ENCODE measurements around the gene EVI5L.

Gene EVI5L

GRCh38 chr19:7903244-7904073 lies 73.4 kb downstream of the EVI5L start, which contains the start of gene MAP2K7:
TSS of gene MAP2K7 (plus strand) at chr19:7903877. CDS start at chr19:7903945, 68 bp downstream.
- DNase-seq, result peak; percentile 87

DNA sequence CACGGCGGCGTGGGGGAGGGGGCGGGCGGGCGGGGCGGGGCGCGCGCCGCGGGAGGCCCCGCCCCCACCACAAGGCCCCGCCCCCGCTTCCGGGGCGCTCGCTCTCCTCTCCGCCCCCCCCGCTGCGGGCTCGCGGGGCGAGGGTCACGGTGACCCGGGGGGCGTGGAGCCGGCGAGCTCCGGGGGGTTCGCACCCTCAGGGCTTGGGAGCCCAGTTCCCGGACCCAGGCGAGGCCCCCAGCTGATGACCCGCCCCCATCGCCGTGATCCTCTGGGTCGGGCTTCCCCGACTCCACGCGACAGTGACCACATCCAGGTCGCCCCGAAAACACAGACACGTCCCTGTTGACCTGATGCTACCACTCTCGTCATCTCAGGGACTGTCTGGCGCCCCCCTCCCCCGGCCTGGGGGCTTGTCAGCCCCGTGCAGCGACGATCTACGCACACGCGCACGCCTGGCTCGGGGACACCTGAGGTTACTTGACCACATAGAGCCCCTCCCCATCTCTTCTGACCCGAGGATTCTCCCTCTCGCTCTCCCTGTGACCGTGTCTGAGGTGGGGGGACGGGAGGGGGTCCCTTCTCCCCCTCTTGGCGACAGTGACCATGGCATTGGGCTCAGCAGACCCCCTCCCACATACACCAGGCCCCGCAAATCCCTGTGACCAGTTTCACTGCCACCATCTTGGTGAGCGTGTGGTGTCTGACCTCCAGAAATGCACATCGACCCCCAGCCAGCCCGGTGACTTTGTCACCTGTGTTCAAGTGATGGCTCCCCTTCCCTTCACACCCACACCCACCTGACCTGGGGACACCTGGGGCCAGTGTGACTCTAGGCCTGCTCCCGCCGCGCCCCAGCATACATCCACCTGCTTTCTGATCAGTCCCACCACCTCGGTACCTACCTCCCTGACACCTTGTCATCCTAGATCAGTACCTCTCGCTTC lies 74.3 kb downstream of the EVI5L start:
- DNase-seq, result no peak

DNA sequence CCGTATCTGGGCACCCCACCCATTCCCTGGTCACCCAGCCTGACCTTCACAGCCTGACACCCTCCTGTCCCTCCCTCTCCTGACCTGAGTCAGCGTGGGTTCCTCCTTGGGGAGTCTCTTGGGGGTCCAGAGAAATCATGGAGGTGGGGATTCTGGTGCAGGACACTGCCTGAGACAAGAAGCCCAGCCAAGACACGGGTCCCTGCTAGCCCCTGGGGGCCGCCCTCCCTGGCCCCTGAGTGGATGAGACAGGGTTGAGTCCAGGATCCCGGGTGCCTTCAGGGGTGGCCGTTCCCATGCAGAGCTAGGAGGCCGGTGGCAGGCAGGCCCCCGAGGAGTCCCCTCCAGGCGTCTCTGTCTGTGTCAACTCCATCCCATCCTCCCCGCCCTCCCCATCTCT lies 75.2 kb downstream of the EVI5L start:
- DNase-seq, result no peak

DNA sequence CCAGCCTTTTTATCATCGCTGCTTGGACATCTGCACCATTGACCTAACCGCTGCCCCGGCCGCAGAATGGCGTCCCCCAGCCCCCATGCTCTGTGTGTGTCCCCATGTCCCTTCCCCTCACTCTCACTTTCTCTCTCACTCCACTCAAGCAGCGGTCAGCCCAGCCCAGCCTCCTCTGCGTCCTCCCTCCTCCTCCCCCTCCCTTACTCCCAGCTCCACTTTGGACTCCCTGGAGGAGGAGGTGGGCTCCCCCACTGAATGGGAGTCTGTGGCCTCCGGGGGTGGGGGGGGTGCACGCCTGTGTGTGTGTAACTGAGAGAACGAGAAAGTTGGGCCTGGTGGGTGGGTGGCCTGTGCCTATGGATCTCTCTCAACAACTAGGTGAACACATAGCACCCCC lies 75.8 kb downstream of the EVI5L start:
- DNase-seq, result no peak

- DNase-seq, result no peak
Measured at GRCh38 chr19:7907122-7907521, 77.1 kb downstream of the EVI5L start.

DNA sequence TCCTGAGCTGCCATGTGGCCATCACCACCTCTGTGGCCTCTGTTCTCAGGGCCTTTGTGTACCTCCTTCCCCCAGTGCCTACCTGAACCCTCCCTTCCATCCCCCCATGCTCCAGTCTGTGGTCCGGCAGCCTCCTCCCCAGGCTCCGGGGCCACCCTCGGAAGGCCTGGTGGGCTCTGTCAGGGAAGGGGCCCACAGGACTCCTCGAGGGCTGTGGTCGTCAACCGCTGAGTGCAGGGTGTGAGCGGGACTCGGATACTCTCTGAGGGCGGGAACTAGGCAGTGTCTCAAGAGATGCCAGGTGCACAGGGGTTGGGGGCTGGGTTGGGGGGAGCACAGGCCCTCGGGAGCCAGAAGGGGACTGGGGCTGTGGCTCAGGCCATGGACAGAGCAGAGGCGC lies 77.5 kb downstream of the EVI5L start:
- no peak for DNase-seq

- no peak for DNase-seq
Measured at GRCh38 chr19:7908078-7908699, 78.2 kb downstream of the EVI5L start.

DNA sequence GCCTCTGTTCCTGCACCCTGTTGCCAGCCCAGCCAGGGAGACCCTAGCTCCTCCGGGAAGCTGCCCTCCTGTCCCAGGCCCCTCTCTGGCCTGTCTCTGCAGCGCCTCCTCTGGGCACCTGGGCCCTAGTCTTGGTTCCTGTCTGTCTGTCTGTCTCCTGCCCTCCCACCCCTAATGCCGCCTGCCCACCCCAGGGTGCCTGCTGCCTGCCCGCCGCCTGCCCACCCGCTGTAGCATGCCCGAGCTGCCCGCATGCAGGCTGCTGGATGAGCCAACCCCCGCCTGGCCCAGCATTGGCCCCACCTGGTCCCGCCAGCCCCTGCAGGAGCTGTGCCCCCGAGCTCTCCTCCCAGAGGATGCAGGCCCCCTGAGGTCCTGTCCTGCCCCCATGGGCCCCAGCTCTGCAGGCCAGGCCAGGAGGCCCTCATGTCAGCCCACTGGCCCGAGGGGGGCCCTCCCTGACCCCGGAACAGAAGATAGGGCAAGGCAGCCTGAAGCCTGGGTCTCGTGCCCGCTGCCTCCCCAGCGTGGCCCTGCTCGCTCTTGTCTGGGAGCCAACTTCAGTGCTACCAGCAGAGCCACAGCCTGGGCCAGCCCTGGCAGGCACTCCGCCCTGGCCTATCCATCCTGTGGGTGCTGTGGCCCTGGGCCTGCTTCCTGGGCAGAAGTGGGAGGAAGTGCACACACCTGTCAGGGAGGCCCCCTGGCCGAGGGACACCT lies 78.9 kb downstream of the EVI5L start:
- no peak for DNase-seq

DNA sequence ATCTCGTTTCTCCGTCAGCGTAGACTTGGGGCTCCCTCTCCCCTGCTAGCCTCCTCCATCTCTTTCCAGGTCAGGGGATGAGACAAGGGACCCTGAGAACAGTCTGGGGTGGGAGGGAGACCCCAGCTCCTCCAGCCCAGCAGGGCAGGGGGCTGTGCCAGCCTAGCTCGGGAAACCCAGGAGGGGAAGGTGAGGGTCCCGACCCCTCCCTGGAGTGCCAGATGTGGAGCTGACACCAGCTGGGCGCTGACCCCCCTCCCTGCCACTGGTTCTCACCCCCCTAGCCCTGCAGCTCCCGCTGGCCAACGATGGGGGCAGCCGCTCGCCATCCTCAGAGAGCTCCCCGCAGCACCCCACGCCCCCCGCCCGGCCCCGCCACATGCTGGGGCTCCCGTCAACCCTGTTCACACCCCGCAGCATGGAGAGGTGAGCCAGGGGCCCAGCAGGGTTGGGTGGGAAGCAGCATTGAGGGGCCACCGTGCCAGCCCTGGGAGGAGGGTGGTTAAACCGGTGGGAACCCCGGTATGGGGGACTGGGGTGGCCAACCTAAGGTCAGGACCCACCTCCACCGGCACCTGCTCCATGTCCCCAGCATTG lies 79.6 kb downstream of the EVI5L start:
- DNase-seq, result no peak

DNA sequence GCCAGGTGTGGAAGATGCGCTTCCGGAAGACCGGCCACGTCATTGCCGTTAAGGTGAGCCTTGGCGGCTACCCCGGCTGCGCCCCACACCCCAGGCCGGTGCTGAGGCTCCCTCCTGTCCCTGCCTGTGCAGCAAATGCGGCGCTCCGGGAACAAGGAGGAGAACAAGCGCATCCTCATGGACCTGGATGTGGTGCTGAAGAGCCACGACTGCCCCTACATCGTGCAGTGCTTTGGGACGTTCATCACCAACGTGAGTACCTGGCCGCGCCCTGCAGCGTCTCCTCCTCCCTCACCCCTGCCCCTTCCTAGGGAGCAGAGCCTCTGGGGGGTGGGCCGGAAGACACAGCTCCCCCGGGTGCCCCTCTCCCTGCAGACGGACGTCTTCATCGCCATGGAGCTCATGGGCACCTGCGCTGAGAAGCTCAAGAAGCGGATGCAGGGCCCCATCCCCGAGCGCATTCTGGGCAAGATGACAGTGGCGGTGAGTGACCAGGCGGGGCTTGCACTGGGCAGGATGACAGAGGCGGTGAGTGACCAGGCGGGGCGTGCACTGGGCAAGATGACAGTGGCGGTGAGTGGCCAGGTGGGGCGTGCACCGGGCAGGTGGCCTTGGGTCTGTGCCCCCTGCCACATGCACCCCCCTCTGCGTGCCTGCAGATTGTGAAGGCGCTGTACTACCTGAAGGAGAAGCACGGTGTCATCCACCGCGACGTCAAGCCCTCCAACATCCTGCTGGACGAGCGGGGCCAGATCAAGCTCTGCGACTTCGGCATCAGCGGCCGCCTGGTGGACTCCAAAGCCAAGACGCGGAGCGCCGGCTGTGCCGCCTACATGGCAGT lies 80.5 kb downstream of the EVI5L start:
- no peak for DNase-seq

GRCh38 chr19:7911508-7912143 lies 81.6 kb downstream of the EVI5L start:
- DNase-seq, result no peak

- no peak for DNase-seq
Measured at GRCh38 chr19:7912144-7912696, 82.2 kb downstream of the EVI5L start.

GRCh38 chr19:7912697-7913564 lies 82.9 kb downstream of the EVI5L start:
- no peak for DNase-seq

DNA sequence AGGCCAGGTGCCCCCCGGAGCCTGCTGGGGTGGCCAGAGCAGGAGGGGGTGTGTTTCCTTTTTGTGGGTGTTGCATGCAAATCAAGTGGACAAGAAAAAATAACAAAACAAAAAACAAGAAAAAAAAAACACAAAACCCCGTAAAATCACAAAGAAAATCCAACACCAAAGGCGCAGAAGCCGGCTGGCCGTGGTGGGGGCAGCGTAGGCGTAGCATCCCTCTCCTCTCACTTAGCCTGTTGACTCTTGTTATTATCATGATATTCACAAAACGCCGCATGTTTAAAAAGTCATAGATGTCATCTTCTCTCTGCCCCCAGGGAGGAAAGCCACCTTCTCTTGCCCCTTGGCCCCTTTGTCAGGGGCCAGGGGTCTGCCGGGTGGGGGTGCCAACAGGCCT lies 83.6 kb downstream of the EVI5L start:
- no peak for DNase-seq

- DNase-seq, result no peak
Measured at GRCh38 chr19:7914099-7914498, 84.1 kb downstream of the EVI5L start.
